ENCODE data around the gene ALKAL2.
"Not testable (repeated sequence)": the region's sequence is repeated elsewhere in the genome, so short reads cannot be mapped to it uniquely, and the experiment has no call there.

Gene ALKAL2

DNA sequence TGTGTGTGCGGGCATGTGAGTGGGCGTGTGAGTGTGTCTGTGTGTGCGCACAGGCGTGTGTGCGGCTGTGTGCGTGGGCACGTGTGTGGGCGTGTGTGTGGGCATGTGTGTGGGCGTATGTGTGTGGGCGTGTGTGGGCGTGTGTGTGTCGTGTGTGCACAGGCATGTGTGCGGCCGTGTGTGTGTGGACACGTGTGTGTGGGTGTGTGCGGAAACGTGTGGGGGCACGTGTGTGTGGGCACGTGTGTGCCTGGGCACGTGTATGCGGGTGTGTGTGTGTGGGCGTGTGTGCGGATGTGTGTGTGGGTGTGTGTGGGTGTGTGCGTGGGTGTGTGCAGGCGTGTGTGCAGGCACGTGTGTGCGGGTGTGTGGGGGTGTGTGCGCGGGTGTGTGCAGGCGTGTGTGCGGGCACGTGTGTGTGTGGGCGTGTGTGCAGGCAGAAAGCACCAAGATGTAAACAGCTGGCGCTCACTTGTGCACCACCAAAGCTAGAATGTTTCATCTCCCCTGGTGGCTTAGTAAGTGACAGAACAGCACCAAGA is 31.2 kb upstream of the ALKAL2 start:
- DNase-seq (ENCODE audit: extremely low read depth, low read depth): no peak
- TF ChIP-seq, protein P1, sequence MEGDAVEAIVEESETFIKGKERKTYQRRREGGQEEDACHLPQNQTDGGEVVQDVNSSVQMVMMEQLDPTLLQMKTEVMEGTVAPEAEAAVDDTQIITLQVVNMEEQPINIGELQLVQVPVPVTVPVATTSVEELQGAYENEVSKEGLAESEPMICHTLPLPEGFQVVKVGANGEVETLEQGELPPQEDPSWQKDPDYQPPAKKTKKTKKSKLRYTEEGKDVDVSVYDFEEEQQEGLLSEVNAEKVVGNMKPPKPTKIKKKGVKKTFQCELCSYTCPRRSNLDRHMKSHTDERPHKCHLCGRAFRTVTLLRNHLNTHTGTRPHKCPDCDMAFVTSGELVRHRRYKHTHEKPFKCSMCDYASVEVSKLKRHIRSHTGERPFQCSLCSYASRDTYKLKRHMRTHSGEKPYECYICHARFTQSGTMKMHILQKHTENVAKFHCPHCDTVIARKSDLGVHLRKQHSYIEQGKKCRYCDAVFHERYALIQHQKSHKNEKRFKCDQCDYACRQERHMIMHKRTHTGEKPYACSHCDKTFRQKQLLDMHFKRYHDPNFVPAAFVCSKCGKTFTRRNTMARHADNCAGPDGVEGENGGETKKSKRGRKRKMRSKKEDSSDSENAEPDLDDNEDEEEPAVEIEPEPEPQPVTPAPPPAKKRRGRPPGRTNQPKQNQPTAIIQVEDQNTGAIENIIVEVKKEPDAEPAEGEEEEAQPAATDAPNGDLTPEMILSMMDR (IDR thresholded peaks at IDR 0.05; ENCODE audit: low read depth, low read length): no peak

DNA sequence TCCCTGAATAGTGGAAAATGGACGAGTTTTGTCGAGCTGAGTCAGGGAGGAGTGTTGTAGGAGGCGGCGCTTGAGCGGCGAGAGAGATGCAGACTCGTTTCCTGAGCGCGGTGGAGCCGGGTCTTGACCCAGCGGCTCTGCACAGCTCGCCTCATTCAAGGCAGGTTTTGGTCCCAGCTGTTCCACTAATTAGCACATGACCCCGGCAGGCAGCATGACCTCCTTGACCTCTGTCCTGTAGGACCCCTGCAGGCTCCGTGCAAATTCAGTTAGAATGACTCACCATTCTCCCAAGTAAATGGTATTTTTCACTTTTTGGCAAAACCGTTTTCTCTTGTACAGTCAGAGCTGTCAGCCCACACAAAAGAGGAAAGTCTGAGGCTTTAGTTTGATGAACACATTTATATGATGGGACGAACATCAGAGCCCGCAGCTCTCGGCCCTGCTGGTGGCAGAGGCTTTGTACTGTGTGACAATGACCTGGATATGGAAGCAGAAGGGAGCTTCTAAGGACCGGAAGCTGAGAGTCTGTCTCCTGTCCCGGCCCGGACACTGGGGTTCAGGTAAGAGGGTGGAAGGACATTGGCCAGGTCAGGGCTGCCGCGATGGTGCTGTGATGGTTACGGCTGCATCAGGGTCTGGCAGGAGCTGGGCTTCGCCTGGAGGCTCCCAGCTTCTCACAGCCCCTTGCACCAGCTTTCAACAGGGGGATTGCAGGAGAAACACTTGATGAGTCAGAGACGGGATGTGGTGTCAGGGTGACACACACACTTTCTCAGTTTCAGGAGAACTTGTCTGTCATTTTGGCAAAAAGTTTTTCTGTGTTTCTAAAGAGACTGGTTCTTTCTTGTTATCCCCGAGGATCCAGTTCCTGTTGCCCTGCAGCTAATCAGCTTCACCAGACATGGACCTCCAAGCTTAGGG is 29.9 kb upstream of the ALKAL2 start:
- TF ChIP-seq, protein P1 (IDR thresholded peaks at IDR 0.05; ENCODE audit: low read depth, low read length): no peak
- DNase-seq (ENCODE audit: extremely low read depth, low read depth): no peak

DNA sequence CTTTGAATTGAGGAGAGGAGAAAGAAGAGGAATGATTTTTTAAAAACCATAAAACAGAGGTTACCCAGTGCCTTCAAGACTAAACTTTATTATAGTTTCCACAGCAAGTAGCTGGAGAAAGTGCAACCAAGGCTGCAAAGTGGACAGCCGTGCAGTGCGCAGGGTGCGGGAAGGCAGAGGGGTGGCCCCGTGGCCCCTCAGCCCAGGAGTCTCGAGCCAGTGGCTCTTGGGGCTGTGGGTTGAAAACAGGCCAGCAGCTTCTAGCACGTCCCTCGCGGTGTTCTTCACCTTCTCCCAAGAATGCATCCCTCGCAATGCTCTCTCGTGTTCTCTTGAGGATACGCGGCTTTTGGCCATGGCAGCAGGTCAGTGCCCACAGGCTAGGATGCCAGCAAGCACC is 28.5 kb upstream of the ALKAL2 start:
- TF ChIP-seq, protein P1 (IDR thresholded peaks at IDR 0.05; ENCODE audit: low read depth, low read length): no peak
- DNase-seq (ENCODE audit: extremely low read depth, low read depth): no peak

DNA sequence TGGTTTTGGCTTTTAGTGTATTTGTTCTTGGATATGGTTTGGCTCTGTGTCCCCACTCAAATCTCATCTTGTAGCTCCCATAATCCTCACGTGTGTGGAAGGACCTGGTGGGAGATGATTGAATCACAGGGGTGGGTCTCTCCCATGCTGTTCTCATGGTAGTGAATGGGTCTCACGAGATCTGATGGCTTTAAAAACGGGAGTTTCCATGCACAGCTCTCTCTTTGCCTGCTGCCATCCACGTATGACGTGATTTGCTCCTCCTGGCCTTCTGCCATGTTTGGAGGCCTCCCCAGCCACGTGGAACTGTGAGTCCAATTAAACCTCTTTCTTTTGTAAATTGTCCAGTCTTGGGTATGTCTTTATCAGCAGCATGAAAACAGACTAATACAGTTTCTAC is 28.0 kb upstream of the ALKAL2 start:
- not testable (repeated sequence) for DNase-seq (ENCODE audit: extremely low read depth, low read depth)

DNA sequence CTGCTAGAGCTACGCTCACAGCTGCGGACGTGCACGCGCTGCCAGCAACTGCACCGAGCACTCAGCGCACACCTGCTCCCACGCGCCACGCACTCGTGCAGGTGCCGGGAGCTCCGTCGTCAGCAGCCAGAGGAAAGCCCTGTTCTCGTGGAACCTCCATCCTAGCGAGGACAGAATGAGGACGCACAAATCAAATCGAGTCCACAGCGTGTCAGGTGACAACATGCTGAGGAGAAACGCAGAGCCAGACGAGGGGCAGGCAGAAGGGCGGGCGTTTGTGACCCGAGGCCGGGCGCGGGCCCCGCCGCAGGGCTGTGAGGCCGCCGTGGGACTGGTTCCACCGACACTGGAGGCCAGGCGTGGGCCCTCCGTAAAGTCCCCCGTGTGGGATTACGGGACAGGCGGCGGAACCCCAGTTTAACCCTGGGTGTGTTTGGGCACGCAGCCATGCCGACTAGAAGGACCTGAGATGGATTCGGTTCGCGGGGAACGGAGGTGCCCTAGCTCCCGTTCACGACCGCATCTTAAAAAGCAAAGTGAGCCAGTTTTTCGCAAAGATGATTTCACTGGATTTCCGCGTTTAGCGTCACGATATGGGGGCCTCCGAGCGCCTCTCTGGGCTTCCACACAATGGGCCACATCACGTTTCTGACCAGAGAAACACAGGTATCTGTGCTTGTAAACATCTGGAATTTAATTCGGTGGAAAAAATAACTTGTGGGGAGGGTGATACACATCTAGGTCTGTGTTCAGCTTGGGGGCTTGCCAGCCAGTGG is 26.9 kb upstream of the ALKAL2 start:
- TF ChIP-seq, protein P1 (IDR thresholded peaks at IDR 0.05; ENCODE audit: low read depth, low read length): no peak
- no peak for DNase-seq (ENCODE audit: extremely low read depth, low read depth)

DNA sequence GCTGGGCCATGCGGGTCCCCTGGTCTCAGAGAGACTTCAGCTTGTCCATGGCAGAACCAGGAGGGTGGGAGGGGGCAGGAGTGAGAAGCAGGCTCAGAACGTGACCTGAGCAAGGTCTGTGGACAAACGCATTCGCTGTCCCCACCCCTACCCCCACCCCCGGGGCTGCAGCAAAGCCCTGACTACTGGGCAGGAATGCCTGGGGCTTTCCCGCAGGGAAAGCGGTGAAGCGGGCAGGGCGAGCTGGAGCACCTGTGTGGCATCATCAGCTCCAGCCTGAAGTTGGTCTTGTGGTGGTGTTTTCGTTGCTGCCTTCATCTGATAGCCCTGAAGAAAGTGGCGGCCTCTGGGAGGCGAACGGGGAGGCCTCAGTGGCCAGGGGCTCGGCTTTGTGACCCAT is 26.1 kb upstream of the ALKAL2 start:
- no peak for DNase-seq (ENCODE audit: extremely low read depth, low read depth)
- TF ChIP-seq, protein P1 (IDR thresholded peaks at IDR 0.05; ENCODE audit: low read depth, low read length): no peak

DNA sequence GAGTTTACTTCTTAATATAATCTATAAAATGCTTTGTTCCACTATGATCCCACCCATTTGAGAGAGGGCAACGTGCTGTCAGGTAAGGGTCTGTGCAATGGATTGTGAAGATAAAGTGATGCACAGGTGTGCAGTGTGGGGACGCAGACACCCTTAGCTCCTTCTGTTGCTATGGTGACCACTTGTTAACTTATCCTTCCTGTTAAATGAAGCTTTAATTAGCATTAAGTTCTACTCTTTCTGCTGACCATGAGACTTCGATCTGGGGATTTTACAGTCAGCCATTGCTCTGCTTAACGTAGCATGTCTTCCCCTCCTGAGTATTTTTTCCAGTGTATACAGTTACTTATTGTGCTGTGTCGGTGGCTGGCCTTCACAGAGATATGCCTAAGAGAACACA is 23.1 kb upstream of the ALKAL2 start:
- TF ChIP-seq, protein P1 (IDR thresholded peaks at IDR 0.05; ENCODE audit: low read depth, low read length): no peak
- no peak for DNase-seq (ENCODE audit: extremely low read depth, low read depth)
